HG03159 (cell line): ENCODE data around the gene IMPA2.
"Not testable (repeated sequence)": the region's sequence is repeated elsewhere in the genome, so short reads cannot be mapped to it uniquely, and the experiment has no call there.

Source experiments
- ATAC-seq: cut with Tn5 transposase; IDR thresholded peaks from one replicate; pipeline ENCODE4 v1.9.1; 2021; ENCODE audit warnings: mild to moderate bottlenecking, moderate library complexity; ENCODE audit not compliant: unreplicated experiment

IMPA2 gene

GRCh38 chr18:12027046-12027445, 45.7 kb downstream of the IMPA2 start:
- ATAC-seq: no peak

- ATAC-seq: no peak
Measured at GRCh38 chr18:12027480-12027879, 46.2 kb downstream of the IMPA2 start.

GRCh38 chr18:12028040-12028628, 46.8 kb downstream of the IMPA2 start:
- no peak for ATAC-seq

- no peak for ATAC-seq
Measured at GRCh38 chr18:12028674-12029073, 47.4 kb downstream of the IMPA2 start.

- ATAC-seq: no peak
Measured at GRCh38 chr18:12029786-12030584, 48.7 kb downstream of the IMPA2 start.

- no peak for ATAC-seq
Measured at GRCh38 chr18:12030670-12031069, 49.4 kb downstream of the IMPA2 start.

GRCh38 chr18:12031181-12031580, 49.9 kb downstream of the IMPA2 start:
- no peak for ATAC-seq

GRCh38 chr18:12031846-12032245, 50.5 kb downstream of the IMPA2 start:
- ATAC-seq: no peak

- no peak for ATAC-seq
Measured at GRCh38 chr18:12032786-12033642, 51.7 kb downstream of the IMPA2 start.

GRCh38 chr18:12033643-12034025, 52.3 kb downstream of the IMPA2 start:
- no peak for ATAC-seq

- no peak for ATAC-seq
Measured at GRCh38 chr18:12034241-12035100, 53.2 kb downstream of the IMPA2 start.

GRCh38 chr18:12035481-12035880, 54.2 kb downstream of the IMPA2 start:
- ATAC-seq: no peak

GRCh38 chr18:12036201-12036751, 55.0 kb downstream of the IMPA2 start:
- no peak for ATAC-seq

- ATAC-seq: peak; percentile 9
Measured at GRCh38 chr18:12038082-12038638, 56.9 kb downstream of the IMPA2 start.

GRCh38 chr18:12038639-12039539, 57.6 kb downstream of the IMPA2 start:
- ATAC-seq: peak; percentile 77

- ATAC-seq: not testable (repeated sequence)
Measured at GRCh38 chr18:12039540-12039930, 58.2 kb downstream of the IMPA2 start.

GRCh38 chr18:12041561-12041960, 60.3 kb downstream of the IMPA2 start:
- ATAC-seq: no peak

GRCh38 chr18:12043811-12044210, 62.5 kb downstream of the IMPA2 start:
- no peak for ATAC-seq

- no peak for ATAC-seq
Measured at GRCh38 chr18:12044591-12044990, 63.3 kb downstream of the IMPA2 start.
